WTC11 (cell line): ENCODE measurements around the gene ZBTB25. TPM values are rescaled to one million over a fixed set of nuclear protein-coding genes. Genes with fewer than 3 reads are reported as not detected.

Experiments used
- ATAC-seq: fragments of 200-7000 bp; cut with Tn5 transposase; 2 replicates; pipeline ENCODE4 v1.10.0; 2021; ENCODE audit warnings: mild to moderate bottlenecking, moderate library complexity
- CTCF ChIA-PET: fragments of 300-600 bp; sonication (Branson Sonifier 250); formaldehyde crosslinking; loops from one replicate; lab custom pipeline; 2021; ENCODE audit warnings: antibody characterized with exemption; lab: Charles Lee
- POLR2A ChIA-PET: fragments of 350-600 bp; sonication (Branson Sonifier 250); formaldehyde crosslinking; loops from one replicate; lab custom pipeline; 2021; ENCODE audit warnings: antibody characterized with exemption; lab: Charles Lee
- DNase-seq: peaks from one replicate; pipeline ENCODE4 v3.0.0; 2021; ENCODE audit warnings: low spot score
- H3K27ac Mint-ChIP-seq: 2 replicates; pipeline ENCODE4 v1.8.0; 2021; ENCODE audit warnings: mixed read lengths
- H3K27me3 Mint-ChIP-seq: 2 replicates; pipeline ENCODE4 v1.8.0; 2021; ENCODE audit warnings: low read depth, mild to moderate bottlenecking, moderate library complexity, mixed read lengths
- H3K36me3 Mint-ChIP-seq: 2 replicates; pipeline ENCODE4 v1.8.0; 2021; ENCODE audit warnings: mixed read lengths
- H3K4me1 Mint-ChIP-seq: 2 replicates; pipeline ENCODE4 v1.8.0; 2022; ENCODE audit warnings: mixed read lengths
- H3K4me3 Mint-ChIP-seq: 2 replicates; pipeline ENCODE4 v1.8.0; 2021; ENCODE audit warnings: mild to moderate bottlenecking, moderate library complexity, mixed read lengths
- H3K9me3 Mint-ChIP-seq: 2 replicates; pipeline ENCODE4 v1.8.0; 2021; ENCODE audit warnings: mixed read lengths
- ATF1 ChIP-seq: sonication (generic); formaldehyde crosslinking; IDR thresholded peaks from 2 replicates; pipeline ENCODE4 v1.8.1; 2023; ENCODE audit warnings: mild to moderate bottlenecking, moderate library complexity, missing genetic modification reagents
- ATF2 ChIP-seq: sonication (generic); formaldehyde crosslinking; IDR thresholded peaks from 2 replicates; pipeline ENCODE4 v1.8.1; 2022; ENCODE audit warnings: low read depth, missing genetic modification reagents, borderline replicate concordance
- CBFB ChIP-seq: sonication (generic); formaldehyde crosslinking; IDR thresholded peaks from 2 replicates; pipeline ENCODE4 v1.8.1; 2022; ENCODE audit warnings: mild to moderate bottlenecking, low read depth, missing genetic modification reagents
- CTCF ChIP-seq: fragments of 200-600 bp; IDR thresholded peaks from 2 replicates; pipeline ENCODE4 v1.8.0; 2022; ENCODE audit warnings: antibody characterized with exemption
- EMX1 ChIP-seq: fragments of 250-450 bp; sonication (Bioruptor Pico); IDR thresholded peaks from 2 replicates; pipeline ENCODE4 v1.8.0; 2021; ENCODE audit warnings: mild to moderate bottlenecking
- FOXJ3 ChIP-seq: sonication (generic); formaldehyde crosslinking; IDR thresholded peaks from 2 replicates; pipeline ENCODE4 v1.9.0; 2021; ENCODE audit warnings: missing genetic modification reagents, mild to moderate bottlenecking, borderline replicate concordance
- FOXK1 ChIP-seq: sonication (generic); formaldehyde crosslinking; IDR thresholded peaks from 2 replicates; pipeline ENCODE4 v1.8.0; 2022; ENCODE audit warnings: mild to moderate bottlenecking, moderate library complexity, missing genetic modification reagents
- IRF2 ChIP-seq: sonication (generic); formaldehyde crosslinking; IDR thresholded peaks from 2 replicates; pipeline ENCODE4 v1.8.0; 2022; ENCODE audit warnings: low read depth, missing genetic modification reagents, borderline replicate concordance
- MAX ChIP-seq: sonication (generic); formaldehyde crosslinking; IDR thresholded peaks from 2 replicates; pipeline ENCODE4 v1.8.0; 2022; ENCODE audit warnings: mild to moderate bottlenecking, missing genetic modification reagents
- NFE2L1 ChIP-seq: sonication (generic); formaldehyde crosslinking; IDR thresholded peaks from 2 replicates; pipeline ENCODE4 v1.8.1; 2023; ENCODE audit warnings: missing genetic modification reagents
- NR3C1 ChIP-seq: sonication (generic); formaldehyde crosslinking; conservative IDR thresholded peaks from 2 replicates; pipeline ENCODE4 v1.8.1; 2023; ENCODE audit warnings: low read depth, mild to moderate bottlenecking, missing genetic modification reagents
- RELA ChIP-seq: sonication (generic); formaldehyde crosslinking; IDR thresholded peaks from 2 replicates; pipeline ENCODE4 v1.8.1; 2022; ENCODE audit warnings: missing genetic modification reagents, mild to moderate bottlenecking, borderline replicate concordance
- SMAD4 ChIP-seq: sonication (generic); formaldehyde crosslinking; IDR thresholded peaks from 2 replicates; pipeline ENCODE4 v1.8.0; 2022; ENCODE audit warnings: mild to moderate bottlenecking, missing genetic modification reagents
- TEAD1 ChIP-seq: sonication (generic); formaldehyde crosslinking; IDR thresholded peaks from 2 replicates; pipeline ENCODE4 v1.8.0; 2022; ENCODE audit warnings: mild to moderate bottlenecking, missing genetic modification reagents
- ZNF121 ChIP-seq: sonication (generic); formaldehyde crosslinking; IDR thresholded peaks from 2 replicates; pipeline ENCODE4 v1.8.0; 2023; ENCODE audit warnings: missing genetic modification reagents
- ZNF423 ChIP-seq: fragments of 250-450 bp; sonication (Bioruptor Pico); IDR thresholded peaks from 2 replicates; pipeline ENCODE4 v2.1.2; 2022; ENCODE audit warnings: mild to moderate bottlenecking, moderate library complexity
- ZNF532 ChIP-seq: fragments of 250-450 bp; sonication (Bioruptor Pico); IDR thresholded peaks from 2 replicates; pipeline ENCODE4 v1.9.0; 2021; ENCODE audit warnings: mild to moderate bottlenecking, borderline replicate concordance
- total RNA-seq: library from RNA; stranded (reverse); gene quantifications from 3 replicates; pipeline ENCODE4 v1.2.3, GENCODE V29; 2021
- TF ChIP-seq, protein P1 (sequence below): sonication (generic); formaldehyde crosslinking; IDR thresholded peaks from 2 replicates; pipeline ENCODE4 v1.8.1; 2022; ENCODE audit warnings: mild to moderate bottlenecking, missing genetic modification reagents, moderate library complexity, borderline replicate concordance

ZBTB25 gene
- total RNA-seq, 1 experiment from 2014 or later, result 11.9 TPM

- ATAC-seq (no peak), DNase-seq (no peak)
- no peak for TF ChIP-seq EMX1 (CRISPR knock-in tag)
- TF ChIP-seq ATF1, result no peak
- no peak for TF ChIP-seq NFE2L1
- TF ChIP-seq MAX (CRISPR knock-in tag), result no peak
- no peak for TF ChIP-seq ZNF532 (CRISPR knock-in tag)
- no peak for TF ChIP-seq ATF2 (CRISPR knock-in tag)
- no peak for TF ChIP-seq RELA (CRISPR knock-in tag)
- TF ChIP-seq SMAD4 (CRISPR knock-in tag), result no peak
- TF ChIP-seq, protein P1, sequence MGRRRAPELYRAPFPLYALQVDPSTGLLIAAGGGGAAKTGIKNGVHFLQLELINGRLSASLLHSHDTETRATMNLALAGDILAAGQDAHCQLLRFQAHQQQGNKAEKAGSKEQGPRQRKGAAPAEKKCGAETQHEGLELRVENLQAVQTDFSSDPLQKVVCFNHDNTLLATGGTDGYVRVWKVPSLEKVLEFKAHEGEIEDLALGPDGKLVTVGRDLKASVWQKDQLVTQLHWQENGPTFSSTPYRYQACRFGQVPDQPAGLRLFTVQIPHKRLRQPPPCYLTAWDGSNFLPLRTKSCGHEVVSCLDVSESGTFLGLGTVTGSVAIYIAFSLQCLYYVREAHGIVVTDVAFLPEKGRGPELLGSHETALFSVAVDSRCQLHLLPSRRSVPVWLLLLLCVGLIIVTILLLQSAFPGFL (CRISPR knock-in tag), result no peak
- no peak for TF ChIP-seq CBFB (CRISPR knock-in tag)
- TF ChIP-seq NR3C1, result no peak
- no peak for TF ChIP-seq ZNF423 (CRISPR knock-in tag)
- no peak for TF ChIP-seq FOXK1 (CRISPR knock-in tag)
- TF ChIP-seq IRF2, result no peak
- no peak for TF ChIP-seq CTCF
- TF ChIP-seq FOXJ3 (CRISPR knock-in tag), result no peak
- no peak for TF ChIP-seq TEAD1
- no peak for TF ChIP-seq ZNF121 (CRISPR knock-in tag)
- Mint-ChIP-seq H3K27ac (no peak overlapping the region), H3K36me3 (peaks cover 32% of the 10 kb centered on the region), H3K4me3 (no peak overlapping the region), H3K27me3 (peaks cover 1% of the 10 kb centered on the region), H3K4me1 (peaks cover 9% of the 10 kb centered on the region), H3K9me3 (no peaks in the 10 kb centered on the region)
- CTCF ChIA-PET, result no interaction called here
- POLR2A ChIA-PET, result interaction anchor here (0.6 kb wide), 1 partner anchor 40 kb away, joined by 10 read pairs; no protein-coding TSS in a partner anchor
Measured at GRCh38 chr14:64461221-64461620, 42.4 kb downstream of the ZBTB25 start.
